SK-N-SH (cell line): Measurements from ENCODE around the gene NADK. TPM values are rescaled to one million over a fixed set of nuclear protein-coding genes. Genes with fewer than 3 reads are reported as not detected.
"Not testable (repeated sequence)": the region's sequence is repeated elsewhere in the genome, so short reads cannot be mapped to it uniquely, and the experiment has no call there.

Experiments used
- CTCF ChIA-PET: fragments of 300-600, 350-600 bp; formaldehyde crosslinking; extraction: SDS; loops from one replicate; lab custom pipeline; 2021; lab: Yijun Ruan, JAX
- POLR2A ChIA-PET: fragments of 350-600 bp; sonication (Branson Sonifier 250); formaldehyde crosslinking; extraction: SDS; loops from one replicate; lab custom pipeline; 2020; ENCODE audit warnings: antibody characterized with exemption, inconsistent platforms; lab: Yijun Ruan, JAX
- DNase-seq: peaks from one replicate; pipeline ENCODE4 v3.0.0; 2012
- H2AFZ ChIP-seq: fragments of 200-600 bp; sonication (generic); 2 replicates; pipeline ENCODE4 v1.8.1; 2016; ENCODE audit warnings: antibody characterized with exemption, mild to moderate bottlenecking, low read depth
- H3F3A ChIP-seq: fragments of 200-600 bp; sonication (generic); replicated peaks from 2 replicates; pipeline ENCODE3; 2016; ENCODE audit warnings: antibody characterized with exemption, mild to moderate bottlenecking; ENCODE audit not compliant: insufficient read depth
- H3K27ac ChIP-seq, 2 experiments: fragments of 200-500 bp in 1 of 2; fragments of 200-600 bp in 1 of 2; sonication (Bioruptor generic) in 1 of 2; sonication (generic), shearing (Covaris generic) in 1 of 2; 2 replicates each; pipeline versions ENCODE4 v1.5.1 to v1.6.1; 2014 to 2016; ENCODE audit warnings: low read depth in 2 of 2, inconsistent platforms in 1 of 2, low read length in 1 of 2, mild to moderate bottlenecking in 1 of 2, mixed read lengths in 1 of 2
- H3K27me3 ChIP-seq: fragments of 200-600 bp; sonication (generic), shearing (Covaris generic); 2 replicates; pipeline ENCODE4 v1.6.1; 2016; ENCODE audit warnings: mixed run types; ENCODE audit not compliant: insufficient read depth
- H3K36me3 ChIP-seq, 2 experiments: fragments of 200-500 bp in 1 of 2; fragments of 200-600 bp in 1 of 2; sonication (Bioruptor generic) in 1 of 2; sonication (generic) in 1 of 2; replicated peaks in 1 of 2; 2 replicates each; pipeline versions ENCODE3 to v1.5.1; 2014 to 2016; ENCODE audit warnings: low read length in 1 of 2, mild to moderate bottlenecking in 1 of 2; ENCODE audit not compliant: insufficient read depth in 2 of 2, control insufficient read depth in 1 of 2
- H3K4me1 ChIP-seq, 2 experiments: fragments of 200-500 bp in 1 of 2; fragments of 200-600 bp in 1 of 2; sonication (Bioruptor generic) in 1 of 2; sonication (generic), shearing (Covaris generic) in 1 of 2; 2 replicates each; pipeline versions ENCODE4 v1.5.1 to v1.6.1; 2014 to 2016; ENCODE audit warnings: low read depth in 1 of 2, low read length in 1 of 2, mixed run types in 1 of 2; ENCODE audit not compliant: insufficient read depth in 2 of 2, control insufficient read depth in 1 of 2
- H3K4me2 ChIP-seq: fragments of 200-600 bp; sonication (generic), shearing (Covaris generic); 2 replicates; pipeline ENCODE4 v1.6.1; 2017; ENCODE audit warnings: mixed run types
- H3K4me3 ChIP-seq, 2 experiments: fragments of 200-500 bp in 1 of 2; fragments of 200-600 bp in 1 of 2; sonication (Bioruptor generic) in 1 of 2; sonication (generic), shearing (Covaris generic) in 1 of 2; 2 replicates each; pipeline versions ENCODE4 v1.5.1 to v1.8.1; 2014 to 2016; ENCODE audit warnings: low read depth in 2 of 2, inconsistent platforms in 1 of 2, low read length in 1 of 2, mild to moderate bottlenecking in 1 of 2, mixed read lengths in 1 of 2, moderate library complexity in 1 of 2
- H3K79me2 ChIP-seq: fragments of 200-600 bp; sonication (generic); 2 replicates; pipeline ENCODE4 v1.8.1; 2017; ENCODE audit warnings: mild to moderate bottlenecking; ENCODE audit not compliant: insufficient read depth
- H3K9ac ChIP-seq: fragments of 200-600 bp; sonication (generic); 2 replicates; pipeline ENCODE4 v1.6.1; 2017; ENCODE audit warnings: mixed run types
- H3K9me2 ChIP-seq: fragments of 200-600 bp; sonication (generic); 2 replicates; pipeline ENCODE4 v1.6.1; 2017; ENCODE audit warnings: mixed run types
- H3K9me3 ChIP-seq: fragments of 200-600 bp; sonication (generic); 2 replicates; pipeline ENCODE4 v1.6.1; 2017; ENCODE audit warnings: mixed run types, mild to moderate bottlenecking, moderate library complexity
- H4K20me1 ChIP-seq: fragments of 200-600 bp; sonication (generic); 2 replicates; pipeline ENCODE4 v1.6.1; 2017; ENCODE audit warnings: mild to moderate bottlenecking, mixed run types; ENCODE audit not compliant: insufficient read depth
- FOSL2 ChIP-seq: IDR thresholded peaks from 2 replicates; pipeline ENCODE4 v1.4.0; 2012; ENCODE audit warnings: low read depth, mild to moderate bottlenecking, moderate library complexity, borderline replicate concordance
- JUND ChIP-seq: IDR thresholded peaks from 2 replicates; pipeline ENCODE4 v1.4.0; 2012
- WGBS: methylation state at CpG from one replicate; pipeline ENCODE4 v1.1.6; 2017; ENCODE audit warnings: low lambda C conversion rate; 5-methylcytosine and 5-hydroxymethylcytosine counted together
- polyA plus RNA-seq, 3 experiments: library from polyadenylated mRNA; depleted of rRNA; stranded (reverse); fragments of >200 nt; gene quantifications; 2 replicates each; pipeline ENCODE4 v1.2.3, GENCODE V29; 2012

NADK gene
- polyA plus RNA-seq, 1 of the 3 experiments (the other 2 are of a cell fraction) = 70.4 TPM

DNA sequence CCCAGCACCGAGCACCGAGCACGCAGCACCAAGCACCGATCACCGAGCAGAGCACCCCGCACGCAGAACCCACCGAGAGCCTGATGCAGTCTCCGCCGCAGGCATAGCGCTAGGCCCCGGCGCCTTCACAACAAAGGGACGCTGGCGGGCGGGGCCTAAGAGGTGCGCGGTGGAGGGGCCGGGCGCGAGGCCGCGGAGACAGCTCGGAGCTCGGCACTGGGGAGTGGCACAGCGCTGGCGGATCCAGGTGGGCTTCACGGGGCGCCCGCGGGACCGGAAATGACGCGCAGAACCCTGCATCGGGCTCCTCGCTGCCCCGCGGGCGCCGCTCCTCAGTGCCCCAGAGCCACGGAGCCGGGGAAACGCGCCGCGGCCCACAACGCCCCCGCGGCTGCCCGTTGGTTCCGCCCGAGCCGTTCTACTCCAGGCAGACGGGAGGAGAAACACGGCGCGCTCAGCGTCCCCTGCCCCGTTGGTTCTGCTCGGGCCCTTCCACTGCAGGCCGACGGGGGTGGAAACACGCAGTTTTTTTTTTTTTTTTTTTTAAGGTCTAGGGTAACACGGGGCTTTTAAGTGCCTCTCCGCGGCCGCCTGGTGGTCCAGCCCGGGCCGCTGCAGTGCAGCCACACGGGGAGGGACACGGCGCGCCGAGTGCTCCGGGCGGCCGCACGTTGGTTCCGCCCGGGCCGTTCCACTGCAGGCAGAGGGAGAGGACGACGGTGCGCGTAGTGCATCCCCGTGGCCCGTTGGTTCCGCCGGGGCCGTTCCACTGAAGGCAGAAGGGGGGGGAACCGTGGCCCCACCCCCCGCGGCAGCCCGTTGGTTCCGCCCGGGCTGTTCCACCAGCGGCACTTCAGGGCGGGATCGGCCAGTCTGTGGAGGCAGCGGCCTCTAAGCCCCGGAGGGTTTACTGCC lies 32.4 kb downstream of the NADK start:
- DNase-seq = peak; percentile 55

GRCh38 chr1:1742529-1742928 lies 35.7 kb downstream of the NADK start:
- DNase-seq, POLR2A ChIA-PET, H3K36me3 ChIP-seq, H3K27me3 ChIP-seq, H3K4me1 ChIP-seq, CTCF ChIA-PET, H3K9ac ChIP-seq, H2AFZ ChIP-seq, H4K20me1 ChIP-seq, H3K4me3 ChIP-seq, H3K9me3 ChIP-seq, H3K4me2 ChIP-seq, H3K27ac ChIP-seq, H3K9me2 ChIP-seq, H3F3A ChIP-seq: not testable (repeated sequence)
- peaks cover 17% of the 10 kb centered on the region; the same call in 1 of the 2 replicates for H3K79me2 ChIP-seq
- WGBS = 90% methylated on average over 11 of the region's 11 CpGs

More for the DNA sequence above, 32.4 kb downstream of the NADK start:
- H3K36me3 ChIP-seq, H3K9me3 ChIP-seq, H3K4me1 ChIP-seq, H3K27me3 ChIP-seq, H4K20me1 ChIP-seq, H3K9me2 ChIP-seq, POLR2A ChIA-PET, H3F3A ChIP-seq, H2AFZ ChIP-seq, H3K4me2 ChIP-seq, CTCF ChIA-PET: not testable (repeated sequence)
- TF ChIP-seq JUND = peak; percentile 38; the same call in 1 of the 2 replicates
- WGBS = 3% methylated on average over 8 of the region's 101 CpGs
- peak overlapping the region; percentile 70 to 90 for H3K27ac ChIP-seq
- H3K79me2 ChIP-seq = peaks cover 11% of the 10 kb centered on the region; the same call in 1 of the 2 replicates
- H3K4me3 ChIP-seq = peak overlapping the region in 1 of 2 experiments; percentile 47; a peak in 2 of 4 replicates
- H3K9ac ChIP-seq = peak overlapping the region; percentile 60; the same call in 1 of the 2 replicates

DNA sequence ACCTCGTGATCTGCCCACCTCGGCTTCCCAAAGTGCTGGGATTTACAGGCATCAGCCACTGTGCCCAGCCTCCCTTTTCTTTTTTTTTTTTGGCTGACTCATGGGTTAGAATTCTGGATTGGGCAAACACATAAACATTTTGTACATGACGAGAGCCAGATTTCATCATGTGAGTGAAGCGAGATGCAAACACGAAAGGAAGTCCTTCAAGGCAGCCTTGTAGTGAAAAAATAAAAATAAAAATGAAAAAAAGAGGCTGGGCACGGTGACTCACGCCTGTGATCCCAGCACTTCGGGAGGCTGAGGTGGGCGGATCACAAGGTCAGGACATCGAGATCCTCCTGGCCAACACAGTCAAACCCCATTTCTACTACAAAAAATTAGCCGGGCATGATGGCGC lies 37.3 kb downstream of the NADK start:
- H3K4me1 ChIP-seq, H3K9ac ChIP-seq, H3K27me3 ChIP-seq, H4K20me1 ChIP-seq, DNase-seq, H3F3A ChIP-seq, H3K9me3 ChIP-seq, POLR2A ChIA-PET, H3K36me3 ChIP-seq, H3K9me2 ChIP-seq, H3K4me2 ChIP-seq, H2AFZ ChIP-seq, CTCF ChIA-PET, H3K4me3 ChIP-seq: not testable (repeated sequence)
- WGBS = 46% methylated on average over 11 of the region's 12 CpGs
- TF ChIP-seq JUND = peak; percentile 48
- TF ChIP-seq FOSL2 = peak; percentile 54; the same call in 1 of the 2 replicates
- H3K79me2 ChIP-seq = peaks cover 17% of the 10 kb centered on the region; the same call in 1 of the 2 replicates
- H3K27ac ChIP-seq = peak overlapping the region in 1 of 2 experiments; percentile 45; a peak in 1 of 4 replicates

DNA sequence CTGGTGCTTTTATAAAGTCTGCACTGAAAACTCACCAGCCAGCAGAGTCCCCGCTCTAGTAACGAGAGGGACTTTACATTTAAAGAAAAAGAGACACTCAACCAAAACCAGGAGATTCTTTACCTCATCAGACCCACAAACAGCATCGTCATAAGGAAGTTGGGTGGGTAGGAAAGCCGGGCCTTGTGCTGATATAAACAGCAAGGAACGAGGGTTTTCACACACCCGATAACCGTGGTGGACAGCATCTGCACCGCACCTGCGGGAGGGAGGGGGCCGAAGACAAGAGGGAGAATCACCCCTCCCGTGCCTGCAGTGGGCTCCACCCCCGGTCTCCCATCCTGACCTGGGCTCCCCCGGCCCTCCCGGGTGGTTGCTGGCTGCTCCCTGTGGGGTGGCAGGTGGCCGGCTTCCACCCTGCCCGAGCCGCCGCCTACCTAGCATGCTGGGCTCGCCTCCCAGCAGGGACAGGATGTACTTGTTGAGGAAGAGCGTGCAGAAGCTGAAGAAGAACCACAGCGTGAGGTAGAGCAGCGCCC lies 39.4 kb downstream of the NADK start:
- H4K20me1 ChIP-seq, H3K9ac ChIP-seq, H3K27me3 ChIP-seq, DNase-seq, H3K4me3 ChIP-seq, H3K4me2 ChIP-seq, CTCF ChIA-PET, H3K27ac ChIP-seq, H3K36me3 ChIP-seq, H3K4me1 ChIP-seq, H2AFZ ChIP-seq, POLR2A ChIA-PET, H3K9me3 ChIP-seq, H3K9me2 ChIP-seq, H3F3A ChIP-seq: not testable (repeated sequence)
- 100% methylated on average over 1 of the region's 22 CpGs for WGBS
- H3K79me2 ChIP-seq = peaks cover 17% of the 10 kb centered on the region; the same call in 1 of the 2 replicates

GRCh38 chr1:1737675-1738590 lies 40.3 kb downstream of the NADK start:
- H3K36me3 ChIP-seq, DNase-seq, H3K27me3 ChIP-seq, H3K9me3 ChIP-seq, H3K9me2 ChIP-seq, H4K20me1 ChIP-seq, CTCF ChIA-PET, POLR2A ChIA-PET, H3K4me2 ChIP-seq, H2AFZ ChIP-seq, H3K4me3 ChIP-seq, H3K27ac ChIP-seq, H3K4me1 ChIP-seq, H3F3A ChIP-seq, H3K9ac ChIP-seq: not testable (repeated sequence)
- peaks cover 13% of the 10 kb centered on the region; the same call in 1 of the 2 replicates for H3K79me2 ChIP-seq
- WGBS = 96% methylated on average over 18 of the region's 44 CpGs
